ENCODE measurements around the gene MRM2.

Gene MRM2

DNA sequence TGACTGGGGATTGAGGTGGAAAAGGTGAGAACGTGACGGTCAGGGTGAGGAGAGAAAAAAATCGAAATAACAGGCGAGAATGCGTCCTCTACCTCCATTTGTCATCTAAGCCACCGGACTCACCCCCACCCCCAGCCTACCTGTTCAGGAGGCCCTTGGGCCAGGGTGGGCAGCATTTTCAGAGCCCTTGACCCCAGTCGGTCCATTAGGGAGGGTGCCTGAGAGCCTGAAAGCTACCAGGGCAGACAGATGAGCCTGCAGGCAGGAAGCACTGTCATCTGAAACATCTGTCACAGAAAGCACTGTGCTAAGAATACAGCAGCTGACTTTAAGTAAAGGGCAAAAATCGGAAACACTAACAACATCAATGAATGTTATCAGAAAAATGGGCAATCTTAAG lies 56.3 kb downstream of the MRM2 start:
- no peak for DNase-seq (ENCODE audit: low read depth in 2 of 2)

Data from stimulated activated CD8-positive, alpha-beta memory T cell treated with anti-CD3 and anti-CD28 coated beads, Interleukin-7, amount 100 ng/mL, for 1 hour (primary cell).